ENCODE data around the gene PCCA.
"Not testable (repeated sequence)": the region's sequence is repeated elsewhere in the genome, so short reads cannot be mapped to it uniquely, and the experiment has no call there.

Gene PCCA

DNA sequence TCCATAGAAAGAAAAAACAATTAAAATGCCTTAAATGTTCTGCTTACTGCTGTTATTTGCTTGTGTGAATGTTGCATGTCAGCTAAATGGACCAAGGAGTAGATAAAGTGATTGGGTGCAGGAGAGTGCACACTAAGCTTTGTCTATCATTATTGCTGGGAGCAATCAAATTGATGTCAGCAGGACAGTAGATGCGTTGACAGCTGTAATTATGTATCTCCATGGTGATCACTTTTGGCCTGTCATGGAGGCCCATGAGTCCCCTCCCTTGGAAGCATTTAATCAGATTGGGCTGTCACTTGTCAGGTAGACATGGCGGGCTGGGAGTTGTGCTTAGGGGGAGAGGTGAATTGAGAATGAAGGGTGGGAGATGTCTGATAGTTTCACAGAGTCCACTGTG is 215.3 kb downstream of the PCCA start:
- Mint-ChIP-seq H3K4me1 (no peaks in the 10 kb centered on the region), H3K27ac (no peak overlapping the region), H3K9me3 (no peaks in the 10 kb centered on the region), H3K36me3 (peaks cover 2% of the 10 kb centered on the region), H3K27me3 (no peaks in the 10 kb centered on the region), H3K4me3 (no peak overlapping the region)

GRCh38 chr13:100305398-100305797 is 216.5 kb downstream of the PCCA start:
- H3K36me3 Mint-ChIP-seq = peaks cover 7% of the 10 kb centered on the region
- no peaks in the 10 kb centered on the region for H3K9me3 Mint-ChIP-seq
- no peaks in the 10 kb centered on the region for H3K27me3 Mint-ChIP-seq
- no peak overlapping the region for H3K4me3 Mint-ChIP-seq
- no peaks in the 10 kb centered on the region for H3K4me1 Mint-ChIP-seq
- no peak overlapping the region for H3K27ac Mint-ChIP-seq

DNA sequence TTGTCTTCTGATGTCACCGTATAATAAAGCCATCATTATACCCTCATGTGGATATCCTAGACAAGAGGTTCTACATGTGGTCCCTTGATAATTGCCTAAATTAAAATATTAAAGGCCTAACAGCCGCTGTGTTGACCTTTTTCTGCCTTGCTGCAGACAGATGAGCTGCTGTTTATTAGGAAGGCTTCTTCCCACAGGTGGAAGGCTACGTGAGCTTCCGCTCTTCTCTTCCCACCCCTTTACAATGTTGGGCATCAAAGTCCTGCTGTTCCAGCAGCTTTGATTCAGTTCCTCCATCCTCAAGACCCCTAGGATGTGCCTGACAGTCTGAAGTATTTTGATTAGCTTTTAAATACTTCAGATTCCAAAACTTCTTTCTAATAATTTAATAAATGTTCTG is 217.1 kb downstream of the PCCA start:
- no peak overlapping the region for H3K4me3 Mint-ChIP-seq
- H3K36me3 Mint-ChIP-seq = peaks cover 7% of the 10 kb centered on the region
- no peaks in the 10 kb centered on the region for H3K4me1 Mint-ChIP-seq
- H3K9me3 Mint-ChIP-seq = no peaks in the 10 kb centered on the region
- H3K27me3 Mint-ChIP-seq = no peaks in the 10 kb centered on the region
- H3K27ac Mint-ChIP-seq = no peak overlapping the region

- H3K36me3 Mint-ChIP-seq = peaks cover 7% of the 10 kb centered on the region
Observed at GRCh38 chr13:100306434-100306999, 217.6 kb downstream of the PCCA start.

DNA sequence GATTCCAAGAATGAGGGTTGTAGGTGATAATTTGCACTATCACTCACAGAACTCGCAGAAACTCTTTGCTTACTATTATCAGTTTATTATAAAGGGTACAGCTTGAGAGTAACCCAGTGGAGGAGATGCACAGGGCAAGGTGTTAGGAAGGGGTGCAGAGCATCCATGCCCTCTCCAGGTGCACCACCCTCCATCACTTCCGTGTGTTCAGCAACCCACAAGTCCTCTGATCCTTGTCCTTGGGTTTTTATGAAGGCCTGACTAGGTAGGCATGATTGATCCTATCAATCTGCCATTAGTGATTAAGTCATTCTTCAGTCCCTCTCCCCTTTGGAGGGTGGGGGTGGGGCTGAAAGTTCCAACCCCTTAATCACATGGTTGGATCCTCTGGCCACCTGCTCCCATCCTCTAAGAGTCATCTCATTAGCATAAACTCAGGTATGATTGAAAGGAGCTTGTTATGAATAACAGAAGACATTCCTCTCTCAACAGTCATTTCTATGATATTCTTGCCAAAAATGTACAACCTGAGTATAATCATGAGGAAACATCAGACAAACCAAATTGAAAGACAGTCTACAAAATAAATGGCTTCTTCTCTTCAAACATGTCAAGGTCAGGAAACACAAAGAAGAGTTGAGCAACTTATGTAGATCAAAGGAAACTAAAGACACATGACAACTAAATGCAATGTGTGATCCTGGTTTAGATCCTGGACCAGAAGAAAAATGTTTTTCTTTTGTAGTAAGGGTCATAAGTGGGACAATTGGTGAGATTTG is 225.4 kb downstream of the PCCA start:
- Mint-ChIP-seq H3K27me3 (no peaks in the 10 kb centered on the region), H3K27ac (no peak overlapping the region), H3K9me3 (peaks cover 5% of the 10 kb centered on the region), H3K36me3 (peaks cover 34% of the 10 kb centered on the region), H3K4me1 (no peaks in the 10 kb centered on the region), H3K4me3 (no peak overlapping the region)

More at GRCh38 chr13:100306434-100306999, 217.6 kb downstream of the PCCA start:
- Mint-ChIP-seq H3K27me3 (no peaks in the 10 kb centered on the region), H3K4me1 (no peaks in the 10 kb centered on the region), H3K9me3 (no peaks in the 10 kb centered on the region), H3K27ac (no peak overlapping the region), H3K4me3 (no peak overlapping the region)

GRCh38 chr13:100315522-100315921 is 226.6 kb downstream of the PCCA start:
- H3K4me1 Mint-ChIP-seq = no peaks in the 10 kb centered on the region
- H3K27ac Mint-ChIP-seq = no peak overlapping the region
- H3K4me3 Mint-ChIP-seq = no peak overlapping the region
- no peaks in the 10 kb centered on the region for H3K27me3 Mint-ChIP-seq
- peaks cover 5% of the 10 kb centered on the region for H3K9me3 Mint-ChIP-seq
- peaks cover 34% of the 10 kb centered on the region for H3K36me3 Mint-ChIP-seq

DNA sequence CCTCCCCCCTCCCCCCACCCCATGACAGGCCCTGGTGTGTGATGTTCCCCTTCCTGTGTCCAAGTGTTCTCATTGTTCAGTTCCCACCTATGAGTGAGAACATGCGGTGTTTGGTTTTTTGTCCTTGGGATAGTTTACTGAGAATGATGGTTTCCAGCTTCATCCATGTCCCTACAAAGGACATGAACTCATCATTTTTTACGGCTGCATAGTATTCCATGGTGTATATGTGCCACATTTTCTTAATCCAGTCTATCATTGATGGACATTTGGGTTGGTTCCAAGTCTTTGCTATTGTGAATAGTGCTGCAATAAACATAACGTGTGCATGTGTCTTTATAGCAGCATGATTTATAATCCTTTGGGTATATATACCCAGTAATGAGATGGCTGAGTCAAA is 229.6 kb downstream of the PCCA start:
- H3K27ac Mint-ChIP-seq, H3K9me3 Mint-ChIP-seq, H3K27me3 Mint-ChIP-seq, H3K4me1 Mint-ChIP-seq, H3K4me3 Mint-ChIP-seq: not testable (repeated sequence)
- peaks cover 28% of the 10 kb centered on the region for H3K36me3 Mint-ChIP-seq

GRCh38 chr13:100323937-100324336 is 235.0 kb downstream of the PCCA start:
- no peak overlapping the region for H3K4me3 Mint-ChIP-seq
- no peaks in the 10 kb centered on the region for H3K9me3 Mint-ChIP-seq
- H3K36me3 Mint-ChIP-seq = peaks cover 27% of the 10 kb centered on the region
- no peaks in the 10 kb centered on the region for H3K27me3 Mint-ChIP-seq
- no peak overlapping the region for H3K27ac Mint-ChIP-seq
- no peaks in the 10 kb centered on the region for H3K4me1 Mint-ChIP-seq

GRCh38 chr13:100330662-100331061 is 241.8 kb downstream of the PCCA start:
- peaks cover 6% of the 10 kb centered on the region for H3K9me3 Mint-ChIP-seq
- no peaks in the 10 kb centered on the region for H3K4me1 Mint-ChIP-seq
- peaks cover 40% of the 10 kb centered on the region for H3K36me3 Mint-ChIP-seq
- no peaks in the 10 kb centered on the region for H3K27me3 Mint-ChIP-seq
- H3K4me3 Mint-ChIP-seq = no peak overlapping the region
- no peak overlapping the region for H3K27ac Mint-ChIP-seq

GRCh38 chr13:100333141-100333540 is 244.2 kb downstream of the PCCA start:
- peaks cover 6% of the 10 kb centered on the region for H3K9me3 Mint-ChIP-seq
- H3K27me3 Mint-ChIP-seq = no peaks in the 10 kb centered on the region
- peaks cover 38% of the 10 kb centered on the region for H3K36me3 Mint-ChIP-seq
- H3K27ac Mint-ChIP-seq = no peak overlapping the region
- no peak overlapping the region for H3K4me3 Mint-ChIP-seq
- H3K4me1 Mint-ChIP-seq = no peaks in the 10 kb centered on the region

DNA sequence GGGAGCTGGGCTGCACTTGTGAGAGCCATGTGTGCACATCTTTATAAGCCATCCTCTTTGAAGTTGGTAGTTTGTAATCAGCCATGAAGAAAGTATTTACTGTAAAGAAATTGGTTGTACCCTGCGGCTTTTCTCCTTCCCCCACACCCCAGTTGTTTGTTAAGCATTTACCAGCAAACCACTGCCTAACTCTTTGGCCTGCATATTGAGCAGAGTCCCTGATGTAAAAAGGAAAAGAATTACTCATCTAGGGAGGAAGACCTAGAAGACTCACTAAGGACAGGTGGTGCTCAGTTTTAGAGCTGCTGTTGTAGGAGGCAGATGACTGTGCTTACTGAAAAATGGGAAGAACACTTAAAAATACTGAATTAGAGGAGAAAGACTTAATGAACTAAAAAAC is 245.3 kb downstream of the PCCA start:
- H3K4me1 Mint-ChIP-seq = no peaks in the 10 kb centered on the region
- H3K4me3 Mint-ChIP-seq = no peak overlapping the region
- H3K36me3 Mint-ChIP-seq = peaks cover 34% of the 10 kb centered on the region
- H3K27ac Mint-ChIP-seq = no peak overlapping the region
- peaks cover 6% of the 10 kb centered on the region for H3K9me3 Mint-ChIP-seq
- H3K27me3 Mint-ChIP-seq = no peaks in the 10 kb centered on the region

- H3K4me3 Mint-ChIP-seq = no peak overlapping the region
- H3K27ac Mint-ChIP-seq = no peak overlapping the region
- H3K4me1 Mint-ChIP-seq = peaks cover 19% of the 10 kb centered on the region
- H3K9me3 Mint-ChIP-seq = peaks cover 6% of the 10 kb centered on the region
- H3K27me3 Mint-ChIP-seq = no peaks in the 10 kb centered on the region
- H3K36me3 Mint-ChIP-seq = peaks cover 24% of the 10 kb centered on the region
Observed at GRCh38 chr13:100336795-100337516, 248.1 kb downstream of the PCCA start.

DNA sequence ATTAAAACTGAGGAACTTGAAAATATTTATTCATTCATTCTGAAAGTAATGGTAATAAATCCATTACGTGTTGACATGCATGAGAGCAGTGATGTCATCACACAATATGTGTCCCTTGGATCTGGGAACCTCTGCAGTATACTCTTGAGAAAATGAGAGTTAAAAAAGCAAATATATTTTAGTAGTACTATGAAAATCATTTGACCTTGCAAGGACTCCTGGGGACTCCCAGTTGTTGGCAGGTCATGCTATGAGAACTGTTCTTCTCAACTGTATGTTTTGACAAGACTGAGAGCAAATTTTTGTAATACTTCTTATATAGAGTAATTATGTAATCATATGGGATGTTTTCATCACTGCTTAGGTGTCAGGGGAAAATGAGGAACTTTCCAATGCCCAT is 249.4 kb downstream of the PCCA start:
- Mint-ChIP-seq H3K9me3 (no peaks in the 10 kb centered on the region), H3K4me1 (peaks cover 19% of the 10 kb centered on the region), H3K27ac (no peak overlapping the region), H3K36me3 (peaks cover 20% of the 10 kb centered on the region), H3K4me3 (no peak overlapping the region), H3K27me3 (no peaks in the 10 kb centered on the region)

DNA sequence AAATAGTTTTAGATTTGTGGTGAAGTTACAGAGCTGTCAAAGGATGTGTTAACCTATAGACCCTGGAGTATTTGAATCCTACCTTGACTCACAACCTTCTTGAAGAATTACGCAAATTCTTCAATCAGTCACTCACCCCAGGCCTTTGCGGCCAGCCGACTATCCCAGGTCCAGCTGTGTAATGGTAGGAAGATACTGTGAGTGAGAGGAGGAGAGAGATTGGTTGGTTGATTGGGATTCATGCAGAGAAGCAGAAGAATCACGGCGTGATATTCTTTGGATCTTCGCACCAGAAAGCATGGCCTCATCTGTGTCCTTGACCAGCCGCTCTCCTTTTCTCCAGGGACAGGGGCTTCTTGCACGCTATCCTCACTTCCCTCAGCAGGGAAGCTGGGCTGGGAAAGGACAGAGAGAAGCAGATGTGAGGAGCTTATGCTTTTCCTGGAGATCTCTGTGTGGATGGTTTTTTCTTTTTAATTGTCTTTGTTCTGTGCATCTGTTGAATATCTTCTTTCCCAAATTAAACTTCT is 250.6 kb downstream of the PCCA start:
- Mint-ChIP-seq H3K27me3 (no peaks in the 10 kb centered on the region), H3K27ac (no peak overlapping the region), H3K9me3 (no peaks in the 10 kb centered on the region), H3K4me3 (no peak overlapping the region), H3K36me3 (peaks cover 19% of the 10 kb centered on the region), H3K4me1 (peaks cover 19% of the 10 kb centered on the region)

- H3K27ac Mint-ChIP-seq = no peak overlapping the region
Observed at GRCh38 chr13:100340865-100341264, 252.0 kb downstream of the PCCA start.

GRCh38 chr13:100341327-100341726 is 252.4 kb downstream of the PCCA start:
- Mint-ChIP-seq H3K27ac (no peak overlapping the region), H3K36me3 (peaks cover 18% of the 10 kb centered on the region), H3K27me3 (no peaks in the 10 kb centered on the region), H3K4me1 (peaks cover 19% of the 10 kb centered on the region), H3K4me3 (no peak overlapping the region), H3K9me3 (no peaks in the 10 kb centered on the region)

More at GRCh38 chr13:100340865-100341264, 252.0 kb downstream of the PCCA start:
- no peak overlapping the region for H3K4me3 Mint-ChIP-seq
- H3K27me3 Mint-ChIP-seq = no peaks in the 10 kb centered on the region
- H3K4me1 Mint-ChIP-seq = peaks cover 19% of the 10 kb centered on the region
- H3K9me3 Mint-ChIP-seq = no peaks in the 10 kb centered on the region
- H3K36me3 Mint-ChIP-seq = peaks cover 15% of the 10 kb centered on the region

Measured in activated naive CD4-positive, alpha-beta T cell treated with anti-CD3 and anti-CD28 coated beads, Interleukin-2, amount 50 U/mL, for 24 hours (primary cell).